AG04450 (cell line): ENCODE data around the gene PDE1C. TPM values are rescaled to one million over a fixed set of nuclear protein-coding genes. Genes with fewer than 3 reads are reported as not detected.

Experiments
- CTCF ChIA-PET: fragments of 300-600, 350-600 bp; formaldehyde crosslinking; extraction: SDS; loops from one replicate; lab custom pipeline; 2022; ENCODE audit warnings: antibody characterized with exemption, inconsistent platforms; lab: Charles Lee
- POLR2A ChIA-PET: fragments of 350-600 bp; formaldehyde crosslinking; extraction: SDS; loops from one replicate; lab custom pipeline; 2021; ENCODE audit warnings: antibody characterized with exemption, inconsistent platforms; lab: Yijun Ruan, JAX
- DNase-seq: peaks from one replicate; pipeline ENCODE4 v3.0.0-alpha.2; 2011; ENCODE audit warnings: low read depth, low spot score
- H3K27ac ChIP-seq: one replicate; pipeline ENCODE4 v1.5.1; 2012; ENCODE audit warnings: low read depth, low read length, control low read depth
- H3K27me3 ChIP-seq: one replicate; pipeline ENCODE4 v1.6.0; 2012; ENCODE audit warnings: low read length; ENCODE audit not compliant: control insufficient read depth, insufficient read depth
- H3K4me3 ChIP-seq: 2 replicates; pipeline ENCODE4 v1.5.1; 2011; ENCODE audit warnings: mild to moderate bottlenecking, low read depth, low read length, control low read depth
- H3K9me3 ChIP-seq: 2 replicates; pipeline ENCODE4 v1.5.1; 2012; ENCODE audit warnings: low read length; ENCODE audit not compliant: control insufficient read depth, insufficient read depth
- CTCF ChIP-seq: IDR thresholded peaks from 2 replicates; pipeline ENCODE4 v1.5.1; 2011; ENCODE audit warnings: low read depth, low read length, control low read depth, inconsistent platforms
- polyA plus RNA-seq: library from polyadenylated mRNA; depleted of rRNA; stranded (reverse); fragments of >200 nt; gene quantifications from 2 replicates; pipeline ENCODE4 v1.2.3, GENCODE V29; 2011

PDE1C gene
- polyA plus RNA-seq, 1 experiment, result 3.8 TPM

- Histone ChIP-seq H3K27ac (no peak overlapping the region), H3K9me3 (peaks cover 7% of the 10 kb centered on the region; the same call in 1 of the 2 replicates), H3K4me3 (no peak overlapping the region), H3K27me3 (no peaks in the 10 kb centered on the region)
- POLR2A ChIA-PET, result no interaction called here
- TF ChIP-seq CTCF, result no peak
- no peak for DNase-seq
- CTCF ChIA-PET, result no interaction called here
These were observed 78.8 kb downstream of the PDE1C start for GRCh38 chr7:31991406-31991805.

GRCh38 chr7:31986878-31987518 is 83.2 kb downstream of the PDE1C start:
- peaks cover 7% of the 10 kb centered on the region; the same call in 1 of the 2 replicates for H3K9me3 ChIP-seq
- CTCF ChIA-PET, result interaction anchor here (0.7 to 1.6 kb wide), 2 partner anchors 13 to 1003 kb away, joined by 3 to 4 read pairs; no protein-coding TSS in a partner anchor
- H3K4me3 ChIP-seq, result no peak overlapping the region
- peak; percentile 18 for DNase-seq
- H3K27me3 ChIP-seq, result no peaks in the 10 kb centered on the region
- peak overlapping the region; percentile 33 for H3K27ac ChIP-seq
- no peak for TF ChIP-seq CTCF
- POLR2A ChIA-PET, result interaction anchor here (1.7 kb wide), 1 partner anchor 39 kb away, joined by 6 read pairs; no protein-coding TSS in a partner anchor

- ChIA-PET POLR2A (no interaction called here), CTCF (no interaction called here)
- H3K27ac ChIP-seq, result no peak overlapping the region
- H3K4me3 ChIP-seq, result no peak overlapping the region
- no peak for DNase-seq
- H3K27me3 ChIP-seq, result no peaks in the 10 kb centered on the region
- peaks cover 5% of the 10 kb centered on the region; the same call in 1 of the 2 replicates for H3K9me3 ChIP-seq
- TF ChIP-seq CTCF, result no peak
These were observed 87.2 kb downstream of the PDE1C start for GRCh38 chr7:31982962-31983361.

GRCh38 chr7:31981874-31982390 is 88.3 kb downstream of the PDE1C start:
- Histone ChIP-seq H3K9me3 (peaks cover 2% of the 10 kb centered on the region; the same call in 1 of the 2 replicates), H3K27me3 (no peaks in the 10 kb centered on the region), H3K27ac (no peak overlapping the region), H3K4me3 (no peak overlapping the region)
- no peak for TF ChIP-seq CTCF
- DNase-seq, result no peak
- ChIA-PET POLR2A (no interaction called here), CTCF (no interaction called here)

GRCh38 chr7:31979690-31980330 is 90.4 kb downstream of the PDE1C start:
- H3K4me3 ChIP-seq, result no peak overlapping the region
- no peak overlapping the region for H3K27ac ChIP-seq
- no peak for DNase-seq
- H3K9me3 ChIP-seq, result peaks cover 4% of the 10 kb centered on the region; the same call in 1 of the 2 replicates
- TF ChIP-seq CTCF, result no peak
- no peaks in the 10 kb centered on the region for H3K27me3 ChIP-seq
- CTCF ChIA-PET, result no interaction called here
- POLR2A ChIA-PET, result no interaction called here
